ENCODE results near the gene POU3F4.

- TF ChIP-seq ZNF274 (IDR thresholded peaks at IDR 0.05; ENCODE audit: low read depth, low read length) (no peak), YY1 (IDR thresholded peaks at IDR 0.05; ENCODE audit: insufficient read depth, insufficient read length) (no peak)
Observed at GRCh38 chrX:83509254-83509801, 1.2 kb downstream of the POU3F4 start.

Data from NT2/D1 (cell line).